ENCODE results near the gene TAF10. TPM values are rescaled to one million over a fixed set of nuclear protein-coding genes. Genes with fewer than 3 reads are reported as not detected.

TAF10 gene
- total RNA-seq (100 to 1,000 TPM; 173 to 175 TPM), polyA plus RNA-seq (336 TPM)

GRCh38 chr11:6612213-6613041 lies at the start of gene TAF10:
TSS of gene TAF10 (minus strand) at chr11:6612216. CDS start at chr11:6612189, 27 bp downstream.
- ChIA-PET POLR2A (interaction anchor here (0.6 to 2.4 kb wide), 20 partner anchors 8 to 233 kb away, joined by 3 to 26 read pairs (median 6); partner anchors contain the start of genes APBB1, ARFIP2, ILK and MRPL17), CTCF (interaction anchor here (0.7 to 7.8 kb wide), 17 partner anchors 8 to 233 kb away, joined by 3 to 68 read pairs (median 4); partner anchors contain the start of genes ARFIP2, ILK, MRPL17 and RRP8)
- Mint-ChIP-seq H3K27me3 (no peaks in the 10 kb centered on the region), H3K4me3 (peak within 1 kb of the TSS in 6 of 7 donors; percentile 89 to 95 (median 90)), H3K4me1 (peaks cover 37 to 43% (median 41%) of the 10 kb centered on the region in 3 donors), H3K36me3 (peaks cover 0 to 44% (median 24%) of the 10 kb centered on the region in 3 donors), H3K9me3 (no peaks in the 10 kb centered on the region), H3K27ac (peak within 1 kb of the TSS in 7 of 8 donors; percentile 93 to 99 (median 97))
- peak; percentile 94 to 97 (median 95) for DNase-seq
- Histone ChIP-seq H3K27ac (ENCODE audit: low read depth, low read length) (peak within 1 kb of the TSS; percentile 98), H3K4me1 (ENCODE audit: insufficient read depth, low read length) (peaks cover 42% of the 10 kb centered on the region), H3K36me3 (ENCODE audit: insufficient read depth, low read length) (peaks cover 44% of the 10 kb centered on the region), H3K27me3 (ENCODE audit: insufficient read depth, low read length, poor library complexity, severe bottlenecking) (no peaks in the 10 kb centered on the region), H3K4me3 (ENCODE audit: low read length) (peak within 1 kb of the TSS; percentile 93), H3K9me3 (ENCODE audit: low read length) (no peaks in the 10 kb centered on the region)

- CTCF ChIA-PET, result interaction anchor here (1.5 kb wide), 1 partner anchor 49 kb away, joined by 4 read pairs; the partner anchor contains the start of gene TAF10
- POLR2A ChIA-PET, result no interaction called here
- H3K36me3 ChIP-seq (ENCODE audit: insufficient read depth, low read length), result no peaks in the 10 kb centered on the region
- Mint-ChIP-seq H3K4me1 (peaks cover 4 to 14% (median 5%) of the 10 kb centered on the region in 3 donors), H3K27ac (no peak overlapping the region), H3K9me3 (no peaks in the 10 kb centered on the region), H3K4me3 (no peak overlapping the region), H3K27me3 (peaks cover 0 to 2% of the 10 kb centered on the region in 2 donors), H3K36me3 (no peaks in the 10 kb centered on the region)
- H3K4me1 ChIP-seq (ENCODE audit: insufficient read depth, low read length), result no peaks in the 10 kb centered on the region
- H3K27me3 ChIP-seq (ENCODE audit: insufficient read depth, low read length, poor library complexity, severe bottlenecking), result no peaks in the 10 kb centered on the region
- no peak for DNase-seq
- H3K4me3 ChIP-seq (ENCODE audit: low read length), result no peak overlapping the region
- H3K27ac ChIP-seq (ENCODE audit: low read depth, low read length), result no peak overlapping the region
- H3K9me3 ChIP-seq (ENCODE audit: low read length), result no peaks in the 10 kb centered on the region
Measured at GRCh38 chr11:6660712-6661111, 48.7 kb upstream of the TAF10 start.

GRCh38 chr11:6658647-6659046 lies 46.6 kb upstream of the TAF10 start:
- H3K4me1 Mint-ChIP-seq, result peaks cover 2 to 8% (median 3%) of the 10 kb centered on the region in 3 donors
- H3K36me3 Mint-ChIP-seq, result no peaks in the 10 kb centered on the region
- H3K27me3 Mint-ChIP-seq, result peaks cover 0 to 2% of the 10 kb centered on the region in 2 donors

GRCh38 chr11:6657346-6657745 lies 45.3 kb upstream of the TAF10 start:
- no peak for DNase-seq
- Mint-ChIP-seq H3K4me1 (peaks cover 0 to 3% (median 2%) of the 10 kb centered on the region in 3 donors), H3K27ac (peak overlapping the region in 4 of 8 donors; percentile 0 to 58 (median 28)), H3K9me3 (no peaks in the 10 kb centered on the region), H3K4me3 (peak overlapping the region; percentile 46 to 74 (median 62)), H3K36me3 (no peaks in the 10 kb centered on the region), H3K27me3 (peaks cover 0 to 2% of the 10 kb centered on the region in 2 donors)
- no peak overlapping the region for H3K4me3 ChIP-seq (ENCODE audit: low read length)
- H3K27ac ChIP-seq (ENCODE audit: low read depth, low read length), result no peak overlapping the region
- no peaks in the 10 kb centered on the region for H3K9me3 ChIP-seq (ENCODE audit: low read length)
- ChIA-PET POLR2A (interaction anchor here (1.0 to 1.1 kb wide), 2 partner anchors 38 to 45 kb away, joined by 3 read pairs; partner anchors contain the start of gene TPP1), CTCF (interaction anchor here (1.0 to 2.4 kb wide), 5 partner anchors 10 to 45 kb away, joined by 3 to 11 read pairs (median 3); partner anchors contain the start of gene MRPL17)
- H3K4me1 ChIP-seq (ENCODE audit: insufficient read depth, low read length), result peaks cover 20% of the 10 kb centered on the region
- H3K36me3 ChIP-seq (ENCODE audit: insufficient read depth, low read length), result no peaks in the 10 kb centered on the region
- H3K27me3 ChIP-seq (ENCODE audit: insufficient read depth, low read length, poor library complexity, severe bottlenecking), result no peaks in the 10 kb centered on the region

More at GRCh38 chr11:6658647-6659046, 46.6 kb upstream of the TAF10 start:
- Histone ChIP-seq H3K4me3 (ENCODE audit: low read length) (no peak overlapping the region), H3K27me3 (ENCODE audit: insufficient read depth, low read length, poor library complexity, severe bottlenecking) (no peaks in the 10 kb centered on the region), H3K27ac (ENCODE audit: low read depth, low read length) (no peak overlapping the region), H3K9me3 (ENCODE audit: low read length) (no peaks in the 10 kb centered on the region), H3K36me3 (ENCODE audit: insufficient read depth, low read length) (no peaks in the 10 kb centered on the region), H3K4me1 (ENCODE audit: insufficient read depth, low read length) (peaks cover 11% of the 10 kb centered on the region)
- CTCF ChIA-PET, result interaction anchor here (1.4 to 2.4 kb wide), 3 partner anchors 9 to 25 kb away, joined by 4 to 11 read pairs (median 7); partner anchors contain the start of gene MRPL17
- DNase-seq, result no peak
- H3K4me3 Mint-ChIP-seq, result no peak overlapping the region
- H3K27ac Mint-ChIP-seq, result no peak overlapping the region
- POLR2A ChIA-PET, result interaction anchor here (0.6 kb wide), 1 partner anchor 25 kb away, joined by 3 read pairs; the partner anchor contains the start of gene MRPL17
- no peaks in the 10 kb centered on the region for H3K9me3 Mint-ChIP-seq

- Mint-ChIP-seq H3K36me3 (no peaks in the 10 kb centered on the region), H3K27me3 (peaks cover 0 to 2% of the 10 kb centered on the region in 2 donors), H3K4me1 (peaks cover 0 to 3% (median 2%) of the 10 kb centered on the region in 3 donors), H3K27ac (peak overlapping the region in 5 of 8 donors; percentile 0 to 82 (median 25)), H3K9me3 (no peaks in the 10 kb centered on the region), H3K4me3 (peak overlapping the region; percentile 46 to 74 (median 66))
- no peak for DNase-seq
- CTCF ChIA-PET, result interaction anchor here (1.0 to 1.8 kb wide), 5 partner anchors 10 to 44 kb away, joined by 3 to 4 read pairs (median 3); partner anchors contain the start of gene MRPL17
- Histone ChIP-seq H3K4me1 (ENCODE audit: insufficient read depth, low read length) (peaks cover 20% of the 10 kb centered on the region), H3K27ac (ENCODE audit: low read depth, low read length) (no peak overlapping the region), H3K27me3 (ENCODE audit: insufficient read depth, low read length, poor library complexity, severe bottlenecking) (no peaks in the 10 kb centered on the region), H3K9me3 (ENCODE audit: low read length) (no peaks in the 10 kb centered on the region), H3K4me3 (ENCODE audit: low read length) (no peak overlapping the region), H3K36me3 (ENCODE audit: insufficient read depth, low read length) (no peaks in the 10 kb centered on the region)
- POLR2A ChIA-PET, result interaction anchor here (0.8 to 1.4 kb wide), 4 partner anchors 14 to 45 kb away, joined by 3 to 12 read pairs (median 3); partner anchors contain the start of gene TPP1
Measured at GRCh38 chr11:6656936-6657335, 44.9 kb upstream of the TAF10 start.

- no peaks in the 10 kb centered on the region for H3K9me3 Mint-ChIP-seq
- peaks cover 0 to 3% (median 2%) of the 10 kb centered on the region in 3 donors for H3K4me1 Mint-ChIP-seq
- H3K27me3 Mint-ChIP-seq, result peaks cover 0 to 2% of the 10 kb centered on the region in 2 donors
- DNase-seq, result no peak
- Histone ChIP-seq H3K36me3 (ENCODE audit: insufficient read depth, low read length) (no peaks in the 10 kb centered on the region), H3K27me3 (ENCODE audit: insufficient read depth, low read length, poor library complexity, severe bottlenecking) (no peaks in the 10 kb centered on the region), H3K4me1 (ENCODE audit: insufficient read depth, low read length) (peaks cover 24% of the 10 kb centered on the region), H3K4me3 (ENCODE audit: low read length) (no peak overlapping the region), H3K9me3 (ENCODE audit: low read length) (no peaks in the 10 kb centered on the region), H3K27ac (ENCODE audit: low read depth, low read length) (no peak overlapping the region)
- H3K27ac Mint-ChIP-seq, result peak overlapping the region in 4 of 8 donors; percentile 1 to 82 (median 20)
- ChIA-PET POLR2A (interaction anchor here (0.8 to 1.4 kb wide), 4 partner anchors 14 to 45 kb away, joined by 3 to 12 read pairs (median 3); partner anchors contain the start of gene TPP1), CTCF (interaction anchor here (1.0 to 1.8 kb wide), 5 partner anchors 9 to 44 kb away, joined by 3 to 4 read pairs (median 3); partner anchors contain the start of gene MRPL17)
- no peaks in the 10 kb centered on the region for H3K36me3 Mint-ChIP-seq
- peak overlapping the region; percentile 46 to 74 (median 66) for H3K4me3 Mint-ChIP-seq
Measured at GRCh38 chr11:6656584-6656915, 44.5 kb upstream of the TAF10 start.

GRCh38 chr11:6655790-6656583 lies 44.0 kb upstream of the TAF10 start, which contains the start of gene DCHS1:
TSS of gene DCHS1 (minus strand) at chr11:6655809. CDS start at chr11:6641613, 14,196 bp downstream.
- Mint-ChIP-seq H3K27me3 (peaks cover 0 to 2% of the 10 kb centered on the region in 2 donors), H3K27ac (peak within 1 kb of the TSS in 6 of 8 donors; percentile 1 to 82 (median 28)), H3K4me1 (peaks cover 0 to 3% (median 2%) of the 10 kb centered on the region in 3 donors), H3K9me3 (no peaks in the 10 kb centered on the region), H3K36me3 (no peaks in the 10 kb centered on the region), H3K4me3 (peak within 1 kb of the TSS; percentile 46 to 86 (median 72))
- ChIA-PET POLR2A (interaction anchor here (0.6 to 1.4 kb wide), 4 partner anchors 15 to 44 kb away, joined by 3 to 12 read pairs (median 3); partner anchors contain the start of genes MRPL17 and TPP1), CTCF (interaction anchor here (1.0 to 1.8 kb wide), 4 partner anchors 9 to 43 kb away, joined by 3 to 4 read pairs (median 3); no protein-coding TSS in a partner anchor)
- Histone ChIP-seq H3K9me3 (ENCODE audit: low read length) (no peaks in the 10 kb centered on the region), H3K36me3 (ENCODE audit: insufficient read depth, low read length) (no peaks in the 10 kb centered on the region), H3K27me3 (ENCODE audit: insufficient read depth, low read length, poor library complexity, severe bottlenecking) (no peaks in the 10 kb centered on the region), H3K4me1 (ENCODE audit: insufficient read depth, low read length) (peaks cover 27% of the 10 kb centered on the region), H3K27ac (ENCODE audit: low read depth, low read length) (no peak within 1 kb of the TSS), H3K4me3 (ENCODE audit: low read length) (peak within 1 kb of the TSS; percentile 40)
- peak in 3 of 5 donors; percentile 6 to 30 (median 25) for DNase-seq

Data from CD8-positive, alpha-beta memory T cell (primary cell).